Activated CD4-positive, alpha-beta T cell treated with anti-CD3 and anti-CD28 coated beads, Interleukin-10, Interleukin-2, amounts not matched to agents 100 ng/mL and 50 ng/mL, durations not matched to agents 16 hours and 8 hours (primary cell): ENCODE data around the gene OR8K1.

Source experiments
- DNase-seq: peaks from one replicate; pipeline ENCODE4 v3.0.0-alpha.2; 2020

OR8K1 gene

GRCh38 chr11:56345739-56346138, at the start of gene OR8K1:
Gene OR8K1, plus strand, starts transcription at chr11:56346039. Its CDS starts 0 bp downstream, at chr11:56346039.
- DNase-seq, result no peak

- no peak for DNase-seq
Measured at GRCh38 chr11:56296898-56297297, 48.9 kb upstream of the OR8K1 start.

GRCh38 chr11:56307836-56308235, 38.0 kb upstream of the OR8K1 start:
- DNase-seq, result no peak

- no peak for DNase-seq
Measured at GRCh38 chr11:56314844-56315243, 31.0 kb upstream of the OR8K1 start, which contains the start of gene OR8K3. Gene OR8K3, plus strand, starts transcription at chr11:56315144. Its CDS starts 3,163 bp downstream, at chr11:56318307.

DNA sequence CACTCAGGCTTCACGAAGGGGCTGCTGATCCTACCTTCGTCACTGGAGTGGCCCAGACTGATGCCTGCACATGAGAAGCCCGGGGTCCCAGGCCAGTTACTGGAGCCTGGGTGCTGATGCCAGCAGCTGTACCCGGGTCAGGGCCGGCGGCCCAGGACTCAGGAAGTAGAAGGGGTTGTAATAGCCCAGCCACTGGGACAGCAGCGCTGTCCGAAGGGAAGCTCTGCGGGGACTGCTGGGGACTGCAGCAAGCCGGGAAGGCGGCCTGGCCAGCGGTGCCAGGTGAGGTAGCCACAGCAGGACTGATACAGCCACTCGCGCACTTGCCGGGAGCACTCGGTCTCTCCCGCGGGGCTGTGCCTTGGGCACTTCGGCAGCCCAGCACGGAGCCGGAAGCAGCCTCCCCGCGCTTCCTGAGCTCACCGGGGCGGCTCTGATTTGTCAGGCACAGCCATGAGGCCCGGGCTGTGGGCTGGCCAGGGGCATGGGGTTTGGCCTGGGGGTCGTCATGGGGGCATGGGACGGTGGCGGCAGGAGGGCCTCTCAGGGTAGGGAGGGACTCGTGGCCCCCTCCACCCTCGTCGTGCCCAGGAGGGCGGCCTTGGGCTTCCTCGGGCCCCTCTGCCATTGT, 13.9 kb upstream of the OR8K1 start:
- DNase-seq, result no peak

DNA sequence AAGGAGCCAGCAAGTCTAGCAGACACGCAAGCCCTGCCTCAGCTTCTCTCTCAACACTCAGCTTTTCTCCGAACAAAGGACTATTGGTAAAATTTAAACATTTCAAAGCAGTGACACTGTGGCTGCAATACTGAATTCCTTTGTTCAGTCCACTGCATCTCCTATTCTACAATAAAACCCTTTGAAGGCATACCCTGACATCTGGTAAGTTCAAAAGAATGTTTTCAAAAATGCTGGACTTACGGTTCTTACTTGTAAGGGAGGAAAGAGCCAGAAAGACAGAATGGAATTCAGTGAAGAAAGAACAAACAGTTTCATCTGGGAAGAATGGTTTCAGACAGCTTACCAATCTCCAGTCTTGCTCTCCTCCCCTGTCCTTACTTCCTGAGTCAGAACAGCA, 12.7 kb upstream of the OR8K1 start:
- DNase-seq, result no peak

- DNase-seq, result no peak
Measured at GRCh38 chr11:56340289-56340688, 5.5 kb upstream of the OR8K1 start.

- DNase-seq, result no peak
Measured at GRCh38 chr11:56353991-56354390, 8.2 kb downstream of the OR8K1 start, which contains the start of gene OR8J1. Gene OR8J1, plus strand, starts transcription at chr11:56354291. Its CDS starts 5,956 bp downstream, at chr11:56360247.

DNA sequence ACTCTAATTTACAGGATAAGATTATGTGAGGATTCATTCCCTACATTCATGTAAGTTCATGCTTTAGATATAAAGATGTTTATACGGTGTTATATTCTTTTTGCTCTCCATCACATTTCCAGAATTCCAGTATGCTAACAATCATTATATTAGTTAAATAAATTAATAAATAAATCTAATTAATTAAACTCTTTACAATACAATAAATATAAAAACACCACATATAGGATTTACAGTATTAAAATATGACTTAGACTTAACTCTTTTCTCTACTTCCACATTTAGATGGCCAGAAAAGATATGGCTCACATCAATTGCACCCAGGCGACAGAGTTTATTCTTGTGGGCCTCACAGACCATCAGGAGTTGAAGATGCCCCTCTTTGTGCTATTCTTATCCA, 29.5 kb downstream of the OR8K1 start, which contains the start of gene OR8U1:
Gene OR8U1, plus strand, starts transcription at position 301 of the 400 bp plus-strand sequence. Its CDS starts 0 bp downstream, at position 301.
- DNase-seq, result no peak

GRCh38 chr11:56380120-56380519, 34.3 kb downstream of the OR8K1 start:
- no peak for DNase-seq

DNA sequence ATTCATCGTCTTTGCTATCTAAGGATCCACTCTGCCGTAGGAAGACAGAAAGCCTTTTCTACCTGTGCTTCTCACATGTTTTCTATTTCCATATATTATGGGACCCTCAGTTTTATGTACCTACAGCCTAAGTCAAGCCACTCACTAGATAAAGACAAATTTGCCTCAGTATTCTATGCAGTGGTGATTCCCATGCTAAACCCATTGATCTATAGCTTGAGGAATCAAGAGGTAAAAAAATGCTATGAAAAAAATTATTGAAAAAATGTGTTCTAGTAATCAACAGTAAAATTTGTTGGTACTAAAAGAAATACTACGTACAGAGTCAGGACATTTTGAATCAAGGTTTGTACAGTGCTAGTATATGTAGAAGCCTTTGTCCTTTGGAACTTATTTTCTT, 48.5 kb downstream of the OR8K1 start:
- no peak for DNase-seq

GRCh38 chr11:56396047-56396446, 50.2 kb downstream of the OR8K1 start:
- DNase-seq, result no peak
